ENCODE results near the gene EBPL.

EBPL gene

GRCh38 chr13:49681842-49682435, 9.3 kb downstream of the EBPL start:
- Histone ChIP-seq H3K9me3 (ENCODE audit: severe bottlenecking) (no peaks in the 10 kb centered on the region), H3K4me3 (ENCODE audit: low read depth, low read length) (no peak overlapping the region), H3K36me3 (no peaks in the 10 kb centered on the region), H3K27ac (no peak overlapping the region), H3K27me3 (ENCODE audit: insufficient read depth, low read depth, severe bottlenecking) (no peaks in the 10 kb centered on the region)
- TF ChIP-seq, protein P1, sequence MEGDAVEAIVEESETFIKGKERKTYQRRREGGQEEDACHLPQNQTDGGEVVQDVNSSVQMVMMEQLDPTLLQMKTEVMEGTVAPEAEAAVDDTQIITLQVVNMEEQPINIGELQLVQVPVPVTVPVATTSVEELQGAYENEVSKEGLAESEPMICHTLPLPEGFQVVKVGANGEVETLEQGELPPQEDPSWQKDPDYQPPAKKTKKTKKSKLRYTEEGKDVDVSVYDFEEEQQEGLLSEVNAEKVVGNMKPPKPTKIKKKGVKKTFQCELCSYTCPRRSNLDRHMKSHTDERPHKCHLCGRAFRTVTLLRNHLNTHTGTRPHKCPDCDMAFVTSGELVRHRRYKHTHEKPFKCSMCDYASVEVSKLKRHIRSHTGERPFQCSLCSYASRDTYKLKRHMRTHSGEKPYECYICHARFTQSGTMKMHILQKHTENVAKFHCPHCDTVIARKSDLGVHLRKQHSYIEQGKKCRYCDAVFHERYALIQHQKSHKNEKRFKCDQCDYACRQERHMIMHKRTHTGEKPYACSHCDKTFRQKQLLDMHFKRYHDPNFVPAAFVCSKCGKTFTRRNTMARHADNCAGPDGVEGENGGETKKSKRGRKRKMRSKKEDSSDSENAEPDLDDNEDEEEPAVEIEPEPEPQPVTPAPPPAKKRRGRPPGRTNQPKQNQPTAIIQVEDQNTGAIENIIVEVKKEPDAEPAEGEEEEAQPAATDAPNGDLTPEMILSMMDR (IDR thresholded peaks at IDR 0.05; ENCODE audit: low read depth, low read length), result no peak
- DNase-seq, result no peak

DNA sequence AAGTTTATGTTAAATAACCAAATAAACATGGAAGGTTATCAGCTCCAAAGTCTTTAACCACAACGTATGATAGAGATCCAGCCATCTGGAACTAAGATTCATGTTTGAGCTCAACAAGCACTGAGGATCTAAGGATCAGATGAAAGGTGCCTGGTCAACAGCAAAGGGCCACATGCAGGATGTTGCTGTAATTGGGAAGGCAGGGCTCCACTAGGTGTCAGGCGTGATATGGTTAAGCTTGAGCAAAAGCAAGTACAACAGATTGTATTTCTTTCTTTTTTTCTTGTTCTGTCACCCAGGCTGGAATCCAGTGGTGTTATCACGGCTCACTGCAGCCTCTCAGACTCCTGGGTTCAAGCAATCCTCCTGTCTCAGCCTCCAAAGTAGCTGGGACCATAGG, 12.0 kb downstream of the EBPL start:
- TF ChIP-seq, protein P1 (IDR thresholded peaks at IDR 0.05; ENCODE audit: low read depth, low read length), result peak; percentile 46
- Histone ChIP-seq H3K27ac (no peak overlapping the region), H3K36me3 (no peaks in the 10 kb centered on the region), H3K27me3 (ENCODE audit: insufficient read depth, low read depth, severe bottlenecking) (no peaks in the 10 kb centered on the region), H3K4me3 (ENCODE audit: low read depth, low read length) (no peak overlapping the region), H3K9me3 (ENCODE audit: severe bottlenecking) (no peaks in the 10 kb centered on the region)
- peak; percentile 58 for DNase-seq

DNA sequence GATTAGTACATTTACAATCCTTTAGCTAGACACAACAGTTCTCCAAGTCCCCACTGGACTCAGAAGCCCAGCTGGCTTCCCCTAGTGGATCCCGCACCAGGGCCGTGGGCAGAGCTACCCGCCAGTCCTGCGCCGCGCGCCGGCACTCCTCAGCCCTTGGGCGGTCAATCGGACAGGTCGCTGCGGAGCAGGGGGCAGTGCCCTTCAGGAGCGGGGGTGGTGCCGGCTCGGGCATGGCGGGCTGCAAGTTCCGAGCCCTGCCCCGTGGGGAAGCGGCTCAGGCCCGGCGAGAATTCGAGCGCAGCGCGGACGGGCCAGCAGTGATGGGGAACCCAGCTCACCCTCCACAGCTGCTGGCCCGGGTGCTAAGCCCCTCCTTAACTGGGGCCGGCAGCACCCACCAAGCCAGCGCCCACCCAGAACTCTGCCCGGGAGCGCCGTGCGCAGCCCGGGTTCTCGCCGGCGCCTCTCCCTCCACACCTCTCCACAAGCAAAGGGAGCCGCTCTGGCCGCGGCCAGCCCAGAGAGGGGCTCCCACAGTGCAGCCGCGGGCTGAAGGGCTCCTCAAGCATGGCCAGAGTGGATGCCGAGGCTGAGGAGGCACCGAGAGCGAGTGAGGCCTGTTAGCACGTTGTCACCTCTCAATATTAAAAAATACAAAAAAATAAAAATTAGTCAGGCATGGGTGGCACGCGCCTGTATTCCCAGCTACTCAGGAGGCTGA, 12.9 kb downstream of the EBPL start:
- no peak overlapping the region for H3K27ac ChIP-seq
- TF ChIP-seq, protein P1 (IDR thresholded peaks at IDR 0.05; ENCODE audit: low read depth, low read length), result no peak
- no peak for DNase-seq
- no peak overlapping the region for H3K4me3 ChIP-seq (ENCODE audit: low read depth, low read length)
- H3K36me3 ChIP-seq, result no peaks in the 10 kb centered on the region
- H3K9me3 ChIP-seq (ENCODE audit: severe bottlenecking), result no peaks in the 10 kb centered on the region
- no peaks in the 10 kb centered on the region for H3K27me3 ChIP-seq (ENCODE audit: insufficient read depth, low read depth, severe bottlenecking)

DNA sequence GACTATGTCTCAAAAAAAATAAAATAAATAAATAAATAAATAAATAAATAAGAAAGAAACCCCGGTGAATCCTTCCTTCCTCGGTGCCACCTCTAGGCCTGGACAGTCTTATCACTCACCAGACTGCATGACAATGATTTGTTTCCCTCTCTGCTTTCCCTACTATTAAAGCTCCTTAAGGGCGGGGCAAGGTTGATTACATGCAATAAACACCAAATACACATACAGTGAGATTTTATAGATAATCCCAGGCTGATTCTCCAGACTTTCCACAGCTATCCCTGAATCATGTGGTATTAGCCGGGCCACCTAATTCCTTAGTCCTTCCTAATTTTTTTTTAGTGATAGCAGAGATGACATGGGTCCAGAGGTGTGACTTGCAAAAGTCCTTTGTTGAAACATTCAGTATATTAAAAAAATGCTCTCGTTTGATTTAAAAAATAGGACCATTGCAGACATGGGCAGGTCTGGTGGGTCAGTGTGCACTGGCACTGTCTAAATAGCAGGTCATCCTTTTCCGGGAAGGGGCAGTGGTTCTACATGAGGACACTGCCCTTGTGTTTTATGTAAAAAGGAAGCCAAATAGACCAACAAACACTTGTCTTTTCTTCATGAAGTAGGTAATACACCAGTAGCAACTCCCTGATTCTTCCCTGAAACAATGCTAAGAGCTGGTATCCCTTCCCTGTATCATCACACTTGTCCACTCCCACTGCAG, 14.5 kb downstream of the EBPL start:
- TF ChIP-seq, protein P1 (IDR thresholded peaks at IDR 0.05; ENCODE audit: low read depth, low read length), result no peak
- H3K36me3 ChIP-seq, result no peaks in the 10 kb centered on the region
- H3K27ac ChIP-seq, result no peak overlapping the region

DNA sequence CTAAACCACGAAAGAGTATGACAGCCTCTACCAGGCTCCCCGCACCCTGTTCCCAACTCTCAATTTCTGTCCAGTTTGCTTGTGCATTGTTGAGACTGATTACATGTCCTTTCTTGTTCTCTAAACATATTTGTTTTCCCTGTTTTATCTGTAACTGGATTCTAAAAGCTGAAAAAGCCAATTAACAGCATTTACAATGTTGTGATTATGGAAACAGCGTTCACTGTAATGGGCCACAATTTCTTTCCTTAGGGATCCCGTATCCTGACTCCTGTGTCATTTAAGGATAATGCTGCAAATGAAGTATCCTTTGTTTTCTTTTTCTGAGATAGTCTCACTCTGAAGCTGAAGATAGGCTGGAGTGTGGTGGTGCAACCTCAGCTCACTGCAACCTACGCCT, 20.5 kb downstream of the EBPL start:
- DNase-seq, result no peak
- no peak overlapping the region for H3K27ac ChIP-seq
- no peaks in the 10 kb centered on the region for H3K27me3 ChIP-seq (ENCODE audit: insufficient read depth, low read depth, severe bottlenecking)
- H3K36me3 ChIP-seq, result no peaks in the 10 kb centered on the region
- TF ChIP-seq, protein P1 (IDR thresholded peaks at IDR 0.05; ENCODE audit: low read depth, low read length), result no peak
- no peak overlapping the region for H3K4me3 ChIP-seq (ENCODE audit: low read depth, low read length)
- H3K9me3 ChIP-seq (ENCODE audit: severe bottlenecking), result no peaks in the 10 kb centered on the region

More for the DNA sequence above, 14.5 kb downstream of the EBPL start:
- H3K9me3 ChIP-seq (ENCODE audit: severe bottlenecking), result no peaks in the 10 kb centered on the region
- no peak overlapping the region for H3K4me3 ChIP-seq (ENCODE audit: low read depth, low read length)
- no peak for DNase-seq
- no peaks in the 10 kb centered on the region for H3K27me3 ChIP-seq (ENCODE audit: insufficient read depth, low read depth, severe bottlenecking)
